Left hindlimb (tissue), 1 donor: ENCODE data around the gene TTLL9.

ENCODE experiments used
- DNase-seq: peaks from one replicate; pipeline ENCODE4 v3.0.0-alpha.2; 2018

The TTLL9 gene

GRCh38 chr20:31989030-31989645 lies 118.7 kb downstream of the TTLL9 start:
- no peak for DNase-seq

GRCh38 chr20:31990641-31991338 lies 120.4 kb downstream of the TTLL9 start:
- no peak for DNase-seq

- DNase-seq = no peak
These were observed 120.9 kb downstream of the TTLL9 start for GRCh38 chr20:31991339-31991705.

DNA sequence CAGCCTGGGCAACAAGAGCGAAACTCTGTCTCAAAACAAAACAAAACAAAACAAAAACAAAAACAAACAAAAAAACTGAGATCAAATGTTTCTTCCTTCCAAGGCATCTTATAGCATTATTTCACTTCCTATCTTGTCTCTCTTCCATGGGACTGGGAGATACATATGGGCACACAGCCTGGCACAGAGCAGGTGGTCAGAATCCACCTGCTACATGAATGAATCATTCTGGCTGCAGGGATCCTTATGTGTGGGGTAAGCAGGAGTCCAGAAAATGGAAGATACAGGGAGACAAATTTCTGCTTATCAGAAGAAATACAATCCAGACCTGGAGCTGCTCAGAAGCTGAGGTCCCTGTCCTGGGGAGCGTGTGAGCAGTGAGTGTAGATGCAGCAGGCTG lies 121.7 kb downstream of the TTLL9 start:
- DNase-seq = no peak
